Measurements from ENCODE around the gene BLOC1S2. TPM values are rescaled to one million over a fixed set of nuclear protein-coding genes. Genes with fewer than 3 reads are reported as not detected.
A peak's percentile ranks its signal among the peaks of the same experiment; 100 is the strongest.
"Not testable (repeated sequence)": the region's sequence is repeated elsewhere in the genome, so short reads cannot be mapped to it uniquely, and the experiment has no call there.

Gene BLOC1S2
- polyA plus RNA-seq, 2 of the 4 experiments (the other 2 are of a cell fraction) = 90.9 to 91.0 TPM

DNA sequence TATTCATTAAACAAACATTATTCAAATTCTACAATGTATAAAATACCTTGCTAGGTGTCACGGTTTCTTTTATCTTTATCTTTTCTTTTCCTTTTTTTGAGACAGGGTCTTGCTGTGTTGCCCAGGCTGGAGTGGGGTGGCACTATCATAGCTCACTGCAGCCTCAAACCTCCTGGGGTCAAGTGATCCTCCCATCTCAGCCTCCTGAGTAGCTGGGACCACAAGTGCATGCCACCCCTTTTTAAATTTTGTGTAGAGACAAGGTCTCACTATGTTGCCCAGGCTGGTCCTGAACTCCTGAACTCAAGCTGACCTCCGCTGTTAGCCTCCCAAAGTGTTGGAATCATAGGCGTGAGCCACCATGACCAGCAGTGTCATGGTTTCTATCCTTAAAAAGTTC, 17.9 kb upstream of the BLOC1S2 start:
- DNase-seq (ENCODE audit: low read depth in 1 of 2, low spot score in 1 of 2) (no peak), FAIRE-seq (no peak), ATAC-seq (no peak)
- Histone ChIP-seq H3K4me3 (no peak overlapping the region), H3K4me1 (peaks cover 32% of the 10 kb centered on the region), H3K27ac (no peak overlapping the region), H3K4me2 (no peak overlapping the region), H3K9me3 (no peaks in the 10 kb centered on the region)
- POLR2A ChIA-PET = no interaction called here
- TF ChIP-seq USF2 (IDR thresholded peaks at IDR 0.05) = no peak
- TF ChIP-seq FOSB (CRISPR knock-in tag; IDR thresholded peaks at IDR 0.05) = no peak
- TF ChIP-seq RCOR1 (IDR thresholded peaks at IDR 0.05; ENCODE audit: low read depth, low read length) = no peak
- no peak for TF ChIP-seq EP300 (IDR thresholded peaks at IDR 0.05)
- TF ChIP-seq, protein P1, sequence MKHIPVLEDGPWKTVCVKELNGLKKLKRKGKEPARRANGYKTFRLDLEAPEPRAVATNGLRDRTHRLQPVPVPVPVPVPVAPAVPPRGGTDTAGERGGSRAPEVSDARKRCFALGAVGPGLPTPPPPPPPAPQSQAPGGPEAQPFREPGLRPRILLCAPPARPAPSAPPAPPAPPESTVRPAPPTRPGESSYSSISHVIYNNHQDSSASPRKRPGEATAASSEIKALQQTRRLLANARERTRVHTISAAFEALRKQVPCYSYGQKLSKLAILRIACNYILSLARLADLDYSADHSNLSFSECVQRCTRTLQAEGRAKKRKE (CRISPR knock-in tag; IDR thresholded peaks at IDR 0.05; ENCODE audit: low read depth) = no peak
- no peak for TF ChIP-seq MAX (IDR thresholded peaks at IDR 0.05)
- CTCF ChIA-PET = interaction anchor here (0.7 to 3.3 kb wide), 13 partner anchors 22 to 574 kb away, joined by 3 to 26 read pairs (median 4); no protein-coding TSS in a partner anchor
- WGBS (ENCODE audit: missing lambda C conversion rate) = 72% methylated on average over 3 of the region's 3 CpGs

DNA sequence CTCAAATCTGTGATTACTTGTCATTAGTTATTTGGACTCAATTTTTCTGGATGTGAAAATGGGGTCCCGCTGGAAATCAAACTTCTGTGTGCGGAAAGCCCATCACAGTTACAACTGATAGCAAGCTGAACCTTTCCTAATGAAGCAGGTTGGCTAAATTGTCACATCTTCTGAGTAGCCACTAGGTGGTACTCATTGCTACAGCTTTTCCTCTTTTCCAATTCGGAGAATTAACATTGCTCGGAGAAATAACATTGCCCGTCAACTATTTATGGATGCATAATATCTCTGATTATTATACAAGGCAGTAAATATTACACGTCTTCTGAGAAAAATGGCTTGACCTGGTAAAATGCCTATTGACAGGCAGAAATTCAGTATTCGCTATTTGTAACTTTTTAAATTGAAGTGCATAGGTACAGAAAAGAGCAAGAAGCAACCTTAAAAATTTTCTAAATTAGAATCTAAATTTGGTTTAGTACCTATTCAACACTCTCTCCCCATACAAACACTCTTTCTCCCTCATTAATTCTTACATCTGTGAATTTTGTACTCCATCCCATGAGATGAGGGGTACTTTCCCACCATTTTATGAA, 17.3 kb upstream of the BLOC1S2 start:
- Histone ChIP-seq H3K4me2 (peak overlapping the region; percentile 35; the same call in 2 of the 3 replicates), H3K27ac (no peak overlapping the region), H3K4me3 (no peak overlapping the region), H3K9me3 (no peaks in the 10 kb centered on the region), H3K4me1 (peaks cover 32% of the 10 kb centered on the region)
- peak; percentile 55 to 69 for DNase-seq (ENCODE audit: low read depth in 1 of 2, low spot score in 1 of 2)
- TF ChIP-seq SREBF2 (IDR thresholded peaks at IDR 0.05) (no peak), KDM1A (IDR thresholded peaks at IDR 0.05; ENCODE audit: low read depth) (no peak), MYC (IDR thresholded peaks at IDR 0.05; ENCODE audit: borderline replicate concordance, low read length) (no peak), CTCF (IDR thresholded peaks at IDR 0.05) (peak; percentile 80), SMC3 (IDR thresholded peaks at IDR 0.05) (peak; percentile 71), RAD21 (conservative IDR thresholded peaks at IDR 0.05 in 1 of 2, IDR thresholded peaks at IDR 0.05 in 1 of 2) (peak; percentile 79), RCOR1 (IDR thresholded peaks at IDR 0.05; ENCODE audit: low read depth, low read length) (no peak)
- ChIA-PET CTCF (interaction anchor here (0.6 to 3.3 kb wide), 26 partner anchors 8 to 444 kb away, joined by 3 to 26 read pairs (median 4); partner anchors contain the start of gene SCD), POLR2A (interaction anchor here (0.7 to 0.9 kb wide), 3 partner anchors 17 to 50 kb away, joined by 3 to 4 read pairs (median 3); partner anchors contain the start of gene PKD2L1)
- peak; percentile 97 for FAIRE-seq
- ATAC-seq = peak; percentile 63 to 85; a peak in 3 of 6 replicates
- 18% methylated on average over 7 of the region's 7 CpGs for WGBS (ENCODE audit: missing lambda C conversion rate)

- FAIRE-seq, H3K4me3 ChIP-seq, ATAC-seq, POLR2A ChIA-PET, H3K9me3 ChIP-seq: not testable (repeated sequence)
- CTCF ChIA-PET = interaction anchor here (1.2 to 2.0 kb wide), 3 partner anchors 24 to 133 kb away, joined by 3 to 8 read pairs (median 4); no protein-coding TSS in a partner anchor
- Histone ChIP-seq H3K4me1 (peaks cover 26% of the 10 kb centered on the region), H3K4me2 (peak overlapping the region; percentile 39), H3K27ac (peak overlapping the region; percentile 27 to 54; a peak in 4 of 6 replicates)
- peak in 1 of 2 experiments; percentile 32 for DNase-seq (ENCODE audit: low read depth in 1 of 2, low spot score in 1 of 2)
- 41% methylated on average over 5 of the region's 5 CpGs for WGBS (ENCODE audit: missing lambda C conversion rate)
Measured at GRCh38 chr10:100301123-100301522, 14.6 kb upstream of the BLOC1S2 start.

DNA sequence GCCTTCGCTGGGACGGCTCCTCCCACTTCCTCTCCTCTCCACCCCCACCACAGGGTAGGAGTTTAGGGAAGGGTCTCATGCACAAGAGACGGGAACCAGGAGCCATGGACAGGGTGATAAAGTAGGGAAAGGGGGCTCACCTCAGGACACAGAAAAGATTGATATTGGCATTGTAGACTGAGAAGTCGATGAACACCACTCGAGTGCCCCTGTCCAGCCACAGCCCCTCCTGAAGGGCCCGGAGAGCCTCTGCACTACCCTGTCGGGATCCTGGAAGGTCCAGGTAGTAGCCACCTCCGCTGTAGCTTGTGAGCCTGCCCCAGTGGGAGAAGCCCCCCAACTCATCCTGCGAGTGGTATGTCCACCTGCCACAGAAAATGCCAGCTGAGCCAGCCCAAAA, 10.8 kb upstream of the BLOC1S2 start:
- ChIA-PET POLR2A (interaction anchor here (0.9 kb wide), 1 partner anchor 76 kb away, joined by 3 read pairs; no protein-coding TSS in a partner anchor), CTCF (interaction anchor here (0.7 to 2.5 kb wide), 5 partner anchors 13 to 211 kb away, joined by 3 to 10 read pairs (median 4); no protein-coding TSS in a partner anchor)
- DNase-seq (ENCODE audit: low read depth in 1 of 2, low spot score in 1 of 2) (no peak), FAIRE-seq (no peak), ATAC-seq (peak in 1 of 2 experiments; percentile 14; a peak in 1 of 6 replicates)
- Histone ChIP-seq H3K27ac (no peak overlapping the region), H3K9me3 (no peaks in the 10 kb centered on the region), H3K4me2 (no peak overlapping the region), H3K4me1 (peaks cover 31% of the 10 kb centered on the region), H3K4me3 (no peak overlapping the region)
- 56% methylated on average over 7 of the region's 9 CpGs for WGBS (ENCODE audit: missing lambda C conversion rate)
- TF ChIP-seq EHF (CRISPR knock-in tag; IDR thresholded peaks at IDR 0.05) (no peak), ZNF302 (CRISPR knock-in tag; IDR thresholded peaks at IDR 0.05) (no peak), FOSL2 (IDR thresholded peaks at IDR 0.05) (no peak), FOSL2 (CRISPR knock-in tag; IDR thresholded peaks at IDR 0.05) (no peak), KDM5A (IDR thresholded peaks at IDR 0.05) (no peak), MAFK (IDR thresholded peaks at IDR 0.05; ENCODE audit: partially characterized antibody) (no peak), TFCP2L1 (CRISPR knock-in tag; IDR thresholded peaks at IDR 0.05) (no peak), NPAS2 (CRISPR knock-in tag; IDR thresholded peaks at IDR 0.05; ENCODE audit: borderline replicate concordance) (no peak), HMGXB4 (CRISPR knock-in tag; IDR thresholded peaks at IDR 0.05; ENCODE audit: borderline replicate concordance) (no peak), SMC3 (IDR thresholded peaks at IDR 0.05) (no peak), MYC (IDR thresholded peaks at IDR 0.05; ENCODE audit: borderline replicate concordance, low read length) (no peak), PHF8 (IDR thresholded peaks at IDR 0.05; ENCODE audit: borderline replicate concordance, low read depth) (no peak)
- TF ChIP-seq, protein P2, sequence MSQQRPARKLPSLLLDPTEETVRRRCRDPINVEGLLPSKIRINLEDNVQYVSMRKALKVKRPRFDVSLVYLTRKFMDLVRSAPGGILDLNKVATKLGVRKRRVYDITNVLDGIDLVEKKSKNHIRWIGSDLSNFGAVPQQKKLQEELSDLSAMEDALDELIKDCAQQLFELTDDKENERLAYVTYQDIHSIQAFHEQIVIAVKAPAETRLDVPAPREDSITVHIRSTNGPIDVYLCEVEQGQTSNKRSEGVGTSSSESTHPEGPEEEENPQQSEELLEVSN (IDR thresholded peaks at IDR 0.05; ENCODE audit: borderline replicate concordance, low read depth) = no peak

All from A549 (cell line).